Astrocyte (in vitro differentiated cells and primary cell): ENCODE measurements around the gene TEX13D. TPM values are rescaled to one million over a fixed set of nuclear protein-coding genes. Genes with fewer than 3 reads are reported as not detected.

Source experiments
- DNase-seq: peaks from one replicate; pipeline ENCODE4 v3.0.0-alpha.2; 2010; ENCODE audit warnings: low read depth
- FAIRE-seq: peaks from 2 replicates; lab custom pipeline; 2011; peaks lifted over from hg19 to GRCh38; lab: Jason Lieb, UNC
- H2AFZ ChIP-seq: 2 replicates; pipeline ENCODE4 v1.6.0; 2012; ENCODE audit warnings: low read depth, low read length, inconsistent platforms
- H3K27ac ChIP-seq: 2 replicates; pipeline ENCODE4 v1.5.1; 2011; ENCODE audit warnings: low read depth, low read length, inconsistent platforms
- H3K27me3 ChIP-seq: 2 replicates; pipeline ENCODE4 v1.6.0; 2011; ENCODE audit warnings: low read length, inconsistent platforms; ENCODE audit not compliant: insufficient read depth
- H3K36me3 ChIP-seq: 2 replicates; pipeline ENCODE4 v1.5.1; 2011; ENCODE audit warnings: low read length, inconsistent platforms; ENCODE audit not compliant: insufficient read depth
- H3K4me1 ChIP-seq: 2 replicates; pipeline ENCODE4 v1.5.1; 2011; ENCODE audit warnings: low read length, inconsistent platforms; ENCODE audit not compliant: insufficient read depth
- H3K4me2 ChIP-seq: 2 replicates; pipeline ENCODE4 v1.6.0; 2012; ENCODE audit warnings: low read length, inconsistent platforms
- H3K4me3 ChIP-seq: 2 replicates; pipeline ENCODE4 v1.5.1; 2011; ENCODE audit warnings: low read depth, mild to moderate bottlenecking, low read length, inconsistent platforms; ENCODE audit not compliant: insufficient read depth
- H3K79me2 ChIP-seq: 2 replicates; pipeline ENCODE4 v1.6.0; 2012; ENCODE audit warnings: mild to moderate bottlenecking, low read length, inconsistent platforms; ENCODE audit not compliant: insufficient read depth
- H3K9ac ChIP-seq: 2 replicates; pipeline ENCODE4 v1.6.0; 2012; ENCODE audit warnings: mild to moderate bottlenecking, low read length, inconsistent platforms
- H3K9me3 ChIP-seq: 2 replicates; pipeline ENCODE4 v1.5.1; 2012; ENCODE audit warnings: low read depth, mild to moderate bottlenecking, low read length, inconsistent platforms; ENCODE audit not compliant: insufficient read depth
- H4K20me1 ChIP-seq: 2 replicates; pipeline ENCODE4 v1.6.0; 2012; ENCODE audit warnings: low read length, inconsistent platforms; ENCODE audit not compliant: insufficient read depth
- H3K27ac Mint-ChIP-seq: one replicate; pipeline ENCODE4 v1.8.0; 2021; ENCODE audit warnings: mild to moderate bottlenecking, mixed read lengths; ENCODE audit not compliant: unreplicated experiment
- H3K27me3 Mint-ChIP-seq: one replicate; pipeline ENCODE4 v1.8.0; 2021; ENCODE audit warnings: low read depth, mixed read lengths; ENCODE audit not compliant: unreplicated experiment
- H3K36me3 Mint-ChIP-seq: one replicate; pipeline ENCODE4 v1.8.0; 2021; ENCODE audit warnings: low read depth, mixed read lengths; ENCODE audit not compliant: unreplicated experiment
- H3K4me1 Mint-ChIP-seq: one replicate; pipeline ENCODE4 v1.8.0; 2021; ENCODE audit warnings: low read depth, mixed read lengths; ENCODE audit not compliant: unreplicated experiment
- H3K4me3 Mint-ChIP-seq: one replicate; pipeline ENCODE4 v1.8.0; 2021; ENCODE audit warnings: mild to moderate bottlenecking, moderate library complexity, mixed read lengths; ENCODE audit not compliant: unreplicated experiment
- H3K9me3 Mint-ChIP-seq: one replicate; pipeline ENCODE4 v1.8.0; 2021; ENCODE audit warnings: mild to moderate bottlenecking, mixed read lengths; ENCODE audit not compliant: unreplicated experiment
- EZH2 ChIP-seq: IDR thresholded peaks from 2 replicates; pipeline ENCODE4 v1.6.1; 2012; ENCODE audit warnings: mild to moderate bottlenecking, low read length, inconsistent platforms; ENCODE audit not compliant: insufficient read depth
- total RNA-seq: library from RNA; stranded (reverse); gene quantifications from 2 replicates; pipeline ENCODE4 v1.2.1, GENCODE V29; 2021
- TF ChIP-seq, protein P1 (sequence below): IDR thresholded peaks from 2 replicates; pipeline ENCODE4 v1.5.1; 2011; ENCODE audit warnings: low read depth, mild to moderate bottlenecking, inconsistent platforms, low read length, moderate library complexity; ENCODE audit not compliant: insufficient read depth

The TEX13D gene
- total RNA-seq, 1 donor from 2014 or later: not detected

- no peaks in the 10 kb centered on the region for H3K9me3 ChIP-seq
- no peak overlapping the region for H3K4me3 ChIP-seq
- DNase-seq (no peak), FAIRE-seq (no peak)
- no peaks in the 10 kb centered on the region for H4K20me1 ChIP-seq
- H3K27me3 ChIP-seq: no peaks in the 10 kb centered on the region
- TF ChIP-seq EZH2: no peak
- TF ChIP-seq, protein P1, sequence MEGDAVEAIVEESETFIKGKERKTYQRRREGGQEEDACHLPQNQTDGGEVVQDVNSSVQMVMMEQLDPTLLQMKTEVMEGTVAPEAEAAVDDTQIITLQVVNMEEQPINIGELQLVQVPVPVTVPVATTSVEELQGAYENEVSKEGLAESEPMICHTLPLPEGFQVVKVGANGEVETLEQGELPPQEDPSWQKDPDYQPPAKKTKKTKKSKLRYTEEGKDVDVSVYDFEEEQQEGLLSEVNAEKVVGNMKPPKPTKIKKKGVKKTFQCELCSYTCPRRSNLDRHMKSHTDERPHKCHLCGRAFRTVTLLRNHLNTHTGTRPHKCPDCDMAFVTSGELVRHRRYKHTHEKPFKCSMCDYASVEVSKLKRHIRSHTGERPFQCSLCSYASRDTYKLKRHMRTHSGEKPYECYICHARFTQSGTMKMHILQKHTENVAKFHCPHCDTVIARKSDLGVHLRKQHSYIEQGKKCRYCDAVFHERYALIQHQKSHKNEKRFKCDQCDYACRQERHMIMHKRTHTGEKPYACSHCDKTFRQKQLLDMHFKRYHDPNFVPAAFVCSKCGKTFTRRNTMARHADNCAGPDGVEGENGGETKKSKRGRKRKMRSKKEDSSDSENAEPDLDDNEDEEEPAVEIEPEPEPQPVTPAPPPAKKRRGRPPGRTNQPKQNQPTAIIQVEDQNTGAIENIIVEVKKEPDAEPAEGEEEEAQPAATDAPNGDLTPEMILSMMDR: no peak
- H3K4me3 Mint-ChIP-seq: no peak overlapping the region
- H3K36me3 ChIP-seq: no peaks in the 10 kb centered on the region
- H3K9ac ChIP-seq: no peak overlapping the region
- H3K27ac Mint-ChIP-seq: no peak overlapping the region
- no peak overlapping the region for H2AFZ ChIP-seq
- H3K9me3 Mint-ChIP-seq: no peaks in the 10 kb centered on the region
- no peaks in the 10 kb centered on the region for H3K4me1 ChIP-seq
- no peaks in the 10 kb centered on the region for H3K36me3 Mint-ChIP-seq
- no peaks in the 10 kb centered on the region for H3K79me2 ChIP-seq
- no peaks in the 10 kb centered on the region for H3K4me1 Mint-ChIP-seq
- H3K27ac ChIP-seq: no peak overlapping the region
- H3K27me3 Mint-ChIP-seq: no peaks in the 10 kb centered on the region
- H3K4me2 ChIP-seq: no peak overlapping the region
Observed at GRCh38 chrX:124354648-124355047, 22.2 kb downstream of the TEX13D start.

GRCh38 chrX:124358800-124359383 lies 26.4 kb downstream of the TEX13D start:
- DNase-seq (no peak), FAIRE-seq (no peak)
- no peak overlapping the region for H3K27ac Mint-ChIP-seq
- no peaks in the 10 kb centered on the region for H3K9me3 Mint-ChIP-seq
- no peaks in the 10 kb centered on the region for H3K36me3 ChIP-seq
- H3K4me1 Mint-ChIP-seq: no peaks in the 10 kb centered on the region
- H3K79me2 ChIP-seq: no peaks in the 10 kb centered on the region
- no peak overlapping the region for H3K9ac ChIP-seq
- TF ChIP-seq, protein P1: no peak
- no peak for TF ChIP-seq EZH2
- H3K4me2 ChIP-seq: no peak overlapping the region
- H4K20me1 ChIP-seq: no peaks in the 10 kb centered on the region
- no peaks in the 10 kb centered on the region for H3K36me3 Mint-ChIP-seq
- H3K4me1 ChIP-seq: no peaks in the 10 kb centered on the region
- H3K4me3 Mint-ChIP-seq: no peak overlapping the region
- no peak overlapping the region for H2AFZ ChIP-seq
- no peaks in the 10 kb centered on the region for H3K27me3 ChIP-seq
- no peaks in the 10 kb centered on the region for H3K27me3 Mint-ChIP-seq
- H3K4me3 ChIP-seq: no peak overlapping the region
- H3K9me3 ChIP-seq: no peaks in the 10 kb centered on the region
- H3K27ac ChIP-seq: no peak overlapping the region

DNA sequence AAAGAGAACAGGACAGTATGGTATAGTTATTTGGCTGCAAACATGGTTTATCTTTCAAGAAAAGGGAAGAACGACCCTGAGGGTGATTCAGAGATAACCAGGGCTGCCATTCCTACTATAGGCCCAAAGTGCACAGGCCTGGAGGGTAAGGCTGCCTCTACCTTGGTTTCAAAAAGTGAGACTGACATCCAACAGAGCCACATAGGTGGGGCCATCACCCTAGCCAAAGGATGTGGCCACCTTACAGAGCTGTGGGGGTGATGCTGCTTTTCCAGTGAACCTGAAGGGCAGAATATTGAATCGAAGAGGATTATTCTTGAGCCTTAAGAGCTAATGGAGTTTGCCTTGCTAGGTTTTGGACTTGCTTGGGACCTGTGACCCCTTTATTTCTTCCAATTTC lies 29.6 kb downstream of the TEX13D start:
- DNase-seq (no peak), FAIRE-seq (no peak)
- H3K4me3 Mint-ChIP-seq: no peak overlapping the region
- H3K27ac ChIP-seq: no peak overlapping the region
- H3K4me1 Mint-ChIP-seq: no peaks in the 10 kb centered on the region
- H3K79me2 ChIP-seq: no peaks in the 10 kb centered on the region
- no peaks in the 10 kb centered on the region for H3K27me3 ChIP-seq
- no peak overlapping the region for H3K4me3 ChIP-seq
- H3K9ac ChIP-seq: no peak overlapping the region
- H3K36me3 ChIP-seq: no peaks in the 10 kb centered on the region
- H3K36me3 Mint-ChIP-seq: no peaks in the 10 kb centered on the region
- H2AFZ ChIP-seq: no peak overlapping the region
- H3K9me3 Mint-ChIP-seq: no peaks in the 10 kb centered on the region
- no peak overlapping the region for H3K27ac Mint-ChIP-seq
- TF ChIP-seq EZH2: no peak
- H4K20me1 ChIP-seq: no peaks in the 10 kb centered on the region
- no peaks in the 10 kb centered on the region for H3K9me3 ChIP-seq
- no peaks in the 10 kb centered on the region for H3K4me1 ChIP-seq
- H3K4me2 ChIP-seq: no peak overlapping the region
- no peaks in the 10 kb centered on the region for H3K27me3 Mint-ChIP-seq
